ENCODE results near the gene HAUS5.

The HAUS5 gene

GRCh38 chr19:35673121-35673804 is 60.7 kb downstream of the HAUS5 start:
- peak in 1 of 2 donors; percentile 7 for DNase-seq (ENCODE audit: low read depth in 2 of 2)
